HCT116 (cell line): ENCODE results near the gene RNF227. TPM values are rescaled to one million over a fixed set of nuclear protein-coding genes. Genes with fewer than 3 reads are reported as not detected.
A peak's percentile ranks its signal among the peaks of the same experiment; 100 is the strongest.

Experiments
- ATAC-seq: fragments of 200-7000 bp; cut with Tn5 transposase; 2 replicates; pipeline ENCODE4 v1.9.1; 2020; ENCODE audit warnings: mild to moderate bottlenecking, moderate library complexity
- BruUV-seq: library from RNA; stranded (reverse); fragments of 400-500 nt; replicated peaks from 2 replicates; lab custom pipeline; 2021; lab: Mats Ljungman, UMichigan
- CTCF ChIA-PET: fragments of 300-600 bp; sonication (Branson Sonifier 250); formaldehyde crosslinking; loops from one replicate; lab custom pipeline; 2021; ENCODE audit warnings: antibody characterized with exemption; lab: Charles Lee
- POLR2A ChIA-PET: fragments of 300-600, 350-600 bp; sonication (Branson Sonifier 250); formaldehyde crosslinking; loops from one replicate; lab custom pipeline; 2021; ENCODE audit warnings: antibody characterized with exemption; lab: Charles Lee
- RAD21 ChIA-PET, 2 experiments: fragments of 300-600 bp; sonication (Branson Sonifier 250); formaldehyde crosslinking; loops; one replicate each; lab custom pipeline; 2023; ENCODE audit warnings: low total read pairs in 2 of 2; ENCODE audit not compliant: uncharacterized antibody in 2 of 2, unreplicated experiment in 2 of 2, low non-redundant PET in 1 of 2; lab: Charles Lee
- DNase-seq: peaks from one replicate; pipeline ENCODE4 v3.0.0-alpha.2; 2010; ENCODE audit warnings: low read depth, low spot score
- H2AFZ ChIP-seq: fragments of 200-600 bp; shearing (Covaris generic), sonication (generic); 2 replicates; pipeline ENCODE4 v1.6.1; 2017; ENCODE audit warnings: low read depth, mixed run types, mixed read lengths, antibody characterized with exemption, low read length; ENCODE audit not compliant: poor library complexity, severe bottlenecking
- H3K27ac ChIP-seq: 2 replicates; pipeline ENCODE4 v1.5.1; 2012; ENCODE audit warnings: low read depth, low read length
- H3K27me3 ChIP-seq: fragments of 200-600 bp; sonication (generic); 2 replicates; pipeline ENCODE4 v1.6.1; 2016; ENCODE audit warnings: mixed run types, low read length, mixed read lengths; ENCODE audit not compliant: insufficient read depth
- H3K36me3 ChIP-seq, 2 experiments: fragments of 200-500 bp in 1 of 2; fragments of 200-600 bp in 1 of 2; sonication (Bioruptor generic) in 1 of 2; sonication (generic) in 1 of 2; 2 replicates each; pipeline versions ENCODE4 v1.5.1 to v1.6.1; 2014 to 2016; ENCODE audit warnings: low read length in 2 of 2, inconsistent platforms in 1 of 2, mixed read lengths in 1 of 2, mixed run types in 1 of 2; ENCODE audit not compliant: insufficient read depth in 2 of 2, control insufficient read depth in 1 of 2
- H3K4me1 ChIP-seq, 2 experiments: fragments of 200-600 bp in 1 of 2; sonication (generic) in 1 of 2; 2 replicates each; pipeline versions ENCODE4 v1.5.1 to v1.6.1; 2012 to 2017; ENCODE audit warnings: low read length in 2 of 2, inconsistent platforms in 1 of 2, mild to moderate bottlenecking in 1 of 2, mixed read lengths in 1 of 2, mixed run types in 1 of 2, moderate library complexity in 1 of 2; ENCODE audit not compliant: insufficient read depth in 2 of 2, control insufficient read depth in 1 of 2
- H3K4me2 ChIP-seq: fragments of 200-600 bp; sonication (generic); 2 replicates; pipeline ENCODE4 v1.6.1; 2017; ENCODE audit warnings: mixed run types, low read length, mixed read lengths
- H3K4me3 ChIP-seq, 2 experiments: fragments of 200-600 bp in 1 of 2; sonication (generic) in 1 of 2; replicated peaks in 1 of 2; 2 replicates each; pipeline ENCODE4 v1.5.1; 2011 to 2016; ENCODE audit warnings: low read length in 2 of 2, control low read depth in 1 of 2, low read depth in 1 of 2, mild to moderate bottlenecking in 1 of 2, mixed read lengths in 1 of 2, mixed run types in 1 of 2
- H3K79me2 ChIP-seq: fragments of 200-600 bp; sonication (generic); 2 replicates; pipeline ENCODE4 v1.6.1; 2017; ENCODE audit warnings: mild to moderate bottlenecking, mixed run types, low read length, moderate library complexity, mixed read lengths; ENCODE audit not compliant: insufficient read depth
- H3K9ac ChIP-seq: fragments of 200-600 bp; sonication (generic); 2 replicates; pipeline ENCODE4 v1.6.1; 2016; ENCODE audit warnings: low read length, mixed read lengths
- H3K9me2 ChIP-seq: fragments of 200-600 bp; sonication (generic), shearing (Covaris generic); 2 replicates; pipeline ENCODE4 v1.6.1; 2017; ENCODE audit warnings: mixed run types, mild to moderate bottlenecking, moderate library complexity; ENCODE audit not compliant: insufficient read depth
- H3K9me3 ChIP-seq, 2 experiments: fragments of 200-500 bp in 1 of 2; fragments of 200-600 bp in 1 of 2; sonication (Bioruptor generic) in 1 of 2; sonication (generic) in 1 of 2; 2 replicates each; pipeline ENCODE4 v1.6.1; 2014 to 2017; ENCODE audit warnings: low read length in 2 of 2, mixed read lengths in 2 of 2, inconsistent platforms in 1 of 2, low read depth in 1 of 2, mild to moderate bottlenecking in 1 of 2, mixed run types in 1 of 2, moderate library complexity in 1 of 2; ENCODE audit not compliant: control insufficient read depth in 1 of 2, insufficient read depth in 1 of 2
- H4K20me1 ChIP-seq: fragments of 200-600 bp; sonication (generic), shearing (Covaris generic); 2 replicates; pipeline ENCODE4 v1.6.1; 2017; ENCODE audit warnings: mixed run types, mild to moderate bottlenecking, moderate library complexity; ENCODE audit not compliant: insufficient read depth
- EZH2phosphoT487 ChIP-seq: fragments of 200-600 bp; IDR thresholded peaks from 2 replicates; pipeline ENCODE4 v1.6.1; 2018; ENCODE audit warnings: antibody characterized with exemption, borderline replicate concordance
- FOSL1 ChIP-seq: IDR thresholded peaks from 2 replicates; pipeline ENCODE4 v1.6.1; 2012; ENCODE audit warnings: low read depth
- TCF7L2 ChIP-seq: IDR thresholded peaks from 2 replicates; pipeline ENCODE4 v1.7.0; 2011; ENCODE audit warnings: borderline replicate concordance, inconsistent platforms; ENCODE audit not compliant: insufficient read depth, insufficient read length; ENCODE audit errors: extremely low read depth
- ZFX ChIP-seq: fragments of 450-650 bp; IDR thresholded peaks from 2 replicates; pipeline ENCODE4 v1.6.1; 2017
- intact Hi-C: fragments of 100-400 bp; cut with micrococcal nuclease; formaldehyde crosslinking; loops from 2 replicates; pipeline ENCODE4 v1.10.0; 2022
- total RNA-seq: library from RNA; stranded (reverse); gene quantifications from one replicate; pipeline ENCODE4 v1.2.1, GENCODE V29; 2021; ENCODE audit not compliant: unreplicated experiment
- TF ChIP-seq, protein P1 (sequence below): IDR thresholded peaks from 2 replicates; pipeline ENCODE4 v1.6.1; 2012

RNF227 gene
- total RNA-seq, 1 experiment from 2014 or later = 0.74 TPM

DNA sequence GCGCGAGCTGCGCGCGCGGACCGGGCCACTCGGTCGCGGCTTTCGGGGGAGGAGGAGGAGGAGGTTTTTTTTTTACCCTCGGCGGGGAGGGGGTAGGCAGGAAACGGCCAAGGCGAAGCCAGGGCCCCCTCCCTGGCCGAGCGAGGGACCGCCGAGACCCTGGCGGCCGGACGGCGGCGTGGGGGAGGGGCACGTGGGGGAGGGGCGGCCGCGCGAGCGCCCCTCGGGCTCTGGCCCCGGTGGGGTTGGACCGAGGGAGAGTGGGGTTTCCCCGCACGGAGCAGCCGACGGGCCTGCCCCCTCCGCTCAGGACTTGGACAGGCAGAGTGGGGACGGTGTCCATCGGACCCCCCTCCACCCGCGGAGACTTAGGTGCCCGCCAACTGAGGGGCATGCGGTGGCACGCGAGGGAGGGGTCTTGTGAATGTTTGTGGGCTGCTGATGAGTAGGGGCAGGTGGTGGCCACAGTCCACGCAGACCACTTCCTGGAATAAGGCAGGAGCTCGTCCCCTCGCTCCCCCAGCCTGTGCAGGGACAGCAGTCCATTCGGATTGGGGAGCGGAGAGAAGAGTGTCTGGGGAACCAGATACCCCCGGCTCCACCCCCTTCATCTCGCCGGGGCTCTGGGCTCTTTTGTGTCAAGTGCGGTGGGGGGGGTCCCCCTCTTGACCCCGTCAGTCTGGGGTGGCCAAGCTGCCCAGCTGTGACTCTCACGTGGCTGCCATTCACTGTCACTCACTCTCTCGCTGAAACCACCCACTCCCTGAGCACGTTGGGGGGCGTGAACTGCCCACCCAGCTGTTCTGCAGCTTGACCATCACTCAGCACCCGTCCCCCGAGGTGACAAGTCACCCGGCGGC is 30.5 kb downstream of the RNF227 start:
- peak overlapping the region; percentile 56 to 82 for H3K4me3 ChIP-seq
- H4K20me1 ChIP-seq = no peaks in the 10 kb centered on the region
- ATAC-seq (peak; percentile 28), DNase-seq (no peak)
- ChIA-PET RAD21 (interaction anchor here in 1 of 2 experiments (0.5 kb wide), 1 partner anchor 46 kb away, joined by 3 read pairs; the partner anchor contains the start of gene TRAPPC1), CTCF (interaction anchor here (0.8 to 1.0 kb wide), 3 partner anchors 19 to 29 kb away, joined by 3 read pairs; partner anchors contain the start of gene NAA38), POLR2A (no interaction called here)
- peaks cover 33% of the 10 kb centered on the region for H3K79me2 ChIP-seq
- peak overlapping the region; percentile 99 for H3K4me2 ChIP-seq
- H3K9me3 ChIP-seq = no peaks in the 10 kb centered on the region
- peak overlapping the region; percentile 97 for H3K27ac ChIP-seq
- peak overlapping the region; percentile 86 for H3K9ac ChIP-seq
- H3K4me1 ChIP-seq = peaks cover 39 to 53% of the 10 kb centered on the region in 2 experiments
- intact Hi-C loops = loop anchor here (2.0 kb wide), 1 partner anchor 51 kb away; the partner anchor contains the start of gene KDM6B
- BruUV-seq = no TSS peak
- TF ChIP-seq, protein P1, sequence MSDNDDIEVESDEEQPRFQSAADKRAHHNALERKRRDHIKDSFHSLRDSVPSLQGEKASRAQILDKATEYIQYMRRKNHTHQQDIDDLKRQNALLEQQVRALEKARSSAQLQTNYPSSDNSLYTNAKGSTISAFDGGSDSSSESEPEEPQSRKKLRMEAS = peak; percentile 31; the same call in 1 of the 2 replicates
- peak; percentile 54 for TF ChIP-seq TCF7L2
- TF ChIP-seq FOSL1 = no peak
- TF ChIP-seq ZFX = peak; percentile 30; the same call in 1 of the 2 replicates
- H2AFZ ChIP-seq = no peak overlapping the region
- H3K9me2 ChIP-seq = no peaks in the 10 kb centered on the region
- peaks cover 3 to 8% of the 10 kb centered on the region in 2 experiments; a peak in 2 of 4 replicates for H3K36me3 ChIP-seq
- no peaks in the 10 kb centered on the region for H3K27me3 ChIP-seq

DNA sequence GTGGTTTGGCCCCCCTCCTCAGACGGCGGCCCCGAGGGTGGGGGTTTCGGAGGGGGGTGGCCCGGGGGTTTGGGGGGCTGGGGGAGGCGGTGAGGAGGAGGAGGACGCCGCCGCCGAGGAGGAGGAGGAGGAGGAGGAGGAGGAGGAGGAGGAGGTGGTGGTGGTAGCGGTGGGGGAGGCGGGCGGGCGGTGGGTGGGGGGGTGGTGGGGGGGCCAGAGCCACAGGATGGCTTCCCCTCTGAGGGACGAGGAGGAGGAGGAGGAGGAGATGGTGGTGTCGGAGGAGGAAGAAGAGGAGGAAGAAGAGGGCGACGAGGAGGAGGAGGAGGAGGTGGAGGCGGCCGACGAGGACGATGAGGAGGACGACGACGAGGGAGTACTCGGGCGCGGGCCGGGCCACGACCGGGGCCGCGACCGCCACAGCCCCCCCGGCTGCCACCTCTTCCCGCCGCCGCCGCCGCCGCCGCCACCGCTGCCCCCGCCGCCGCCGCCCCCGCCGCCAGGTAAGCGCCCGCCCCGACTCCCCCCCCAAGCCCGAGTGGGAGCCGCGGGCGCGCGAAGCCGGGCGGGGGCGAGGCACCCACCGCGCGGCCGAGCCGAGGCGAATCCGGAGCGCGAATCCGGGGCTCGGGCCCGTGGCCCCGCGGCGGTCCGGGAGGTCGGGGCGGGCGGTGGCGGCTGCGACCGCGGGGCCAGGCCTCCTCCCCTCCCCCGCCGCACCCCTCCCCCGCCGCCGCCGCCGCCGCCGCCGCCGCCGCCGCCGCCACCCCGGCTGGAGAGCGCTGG is 31.3 kb downstream of the RNF227 start:
- TF ChIP-seq EZH2phosphoT487 = no peak
- TF ChIP-seq ZFX = peak; percentile 45; the same call in 1 of the 2 replicates
- no TSS peak for BruUV-seq

More for the DNA sequence above, 31.3 kb downstream of the RNF227 start:
- H3K36me3 ChIP-seq = peaks cover 0 to 2% of the 10 kb centered on the region in 2 experiments; a peak in 1 of 4 replicates
- intact Hi-C loops = no loop called here
- ChIA-PET RAD21 (no interaction called here), CTCF (interaction anchor here (0.7 kb wide), 1 partner anchor 15 kb away, joined by 3 read pairs; no protein-coding TSS in a partner anchor), POLR2A (interaction anchor here (2.3 kb wide), 1 partner anchor 43 kb away, joined by 5 read pairs; no protein-coding TSS in a partner anchor)
- H3K79me2 ChIP-seq = peaks cover 33% of the 10 kb centered on the region
- H2AFZ ChIP-seq = no peak overlapping the region
- no peaks in the 10 kb centered on the region for H3K27me3 ChIP-seq
- peak overlapping the region; percentile 97; the same call in 1 of the 2 replicates for H3K27ac ChIP-seq
- peaks cover 36 to 50% of the 10 kb centered on the region in 2 experiments for H3K4me1 ChIP-seq
- peak overlapping the region; percentile 86 for H3K9ac ChIP-seq
- ATAC-seq (no peak), DNase-seq (no peak)
- H4K20me1 ChIP-seq = no peaks in the 10 kb centered on the region
- H3K9me2 ChIP-seq = no peaks in the 10 kb centered on the region
- H3K9me3 ChIP-seq = no peaks in the 10 kb centered on the region
- H3K4me3 ChIP-seq = peak overlapping the region; percentile 56 to 82
- peak overlapping the region; percentile 99 for H3K4me2 ChIP-seq
